Ureter (tissue), 1 donor: ENCODE measurements around the gene IFITM5. TPM values are rescaled to one million over a fixed set of nuclear protein-coding genes. Genes with fewer than 3 reads are reported as not detected.
"Not testable (repeated sequence)": the region's sequence is repeated elsewhere in the genome, so short reads cannot be mapped to it uniquely, and the experiment has no call there.

Source experiments
- DNase-seq: peaks from one replicate; pipeline ENCODE4 v3.0.0-alpha.2; 2020; ENCODE audit warnings: low spot score
- total RNA-seq: library from RNA; stranded (reverse); gene quantifications from one replicate; pipeline ENCODE4 v1.2.4, GENCODE V29; 2023
- donor health status: DM: yes; HTN: yes; CAD: no.

IFITM5 gene
- total RNA-seq, 1 donor from 2014 or later, result not detected

DNA sequence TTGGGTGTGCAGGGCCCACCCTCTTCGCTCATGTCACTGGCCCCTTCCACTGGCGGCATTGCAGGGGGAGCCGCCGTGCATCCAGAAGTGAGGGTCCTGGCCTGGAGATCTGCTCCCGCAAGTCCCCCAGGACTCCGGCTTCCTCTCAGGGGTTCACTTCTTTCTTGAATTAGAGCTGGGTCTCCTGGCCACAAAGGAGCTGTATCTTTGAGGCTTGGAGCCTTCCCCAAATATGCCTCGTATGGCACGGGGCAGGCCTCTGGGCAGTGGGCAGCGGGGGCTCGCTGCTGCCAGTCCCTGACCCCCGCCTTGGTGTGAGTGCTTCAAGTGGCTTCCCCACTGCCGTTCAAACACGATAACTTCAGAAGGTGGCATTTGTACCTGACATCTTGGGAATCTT is 28.7 kb upstream of the IFITM5 start:
- DNase-seq, result no peak

GRCh38 chr11:327581-327923 is 28.2 kb upstream of the IFITM5 start:
- no peak for DNase-seq

DNA sequence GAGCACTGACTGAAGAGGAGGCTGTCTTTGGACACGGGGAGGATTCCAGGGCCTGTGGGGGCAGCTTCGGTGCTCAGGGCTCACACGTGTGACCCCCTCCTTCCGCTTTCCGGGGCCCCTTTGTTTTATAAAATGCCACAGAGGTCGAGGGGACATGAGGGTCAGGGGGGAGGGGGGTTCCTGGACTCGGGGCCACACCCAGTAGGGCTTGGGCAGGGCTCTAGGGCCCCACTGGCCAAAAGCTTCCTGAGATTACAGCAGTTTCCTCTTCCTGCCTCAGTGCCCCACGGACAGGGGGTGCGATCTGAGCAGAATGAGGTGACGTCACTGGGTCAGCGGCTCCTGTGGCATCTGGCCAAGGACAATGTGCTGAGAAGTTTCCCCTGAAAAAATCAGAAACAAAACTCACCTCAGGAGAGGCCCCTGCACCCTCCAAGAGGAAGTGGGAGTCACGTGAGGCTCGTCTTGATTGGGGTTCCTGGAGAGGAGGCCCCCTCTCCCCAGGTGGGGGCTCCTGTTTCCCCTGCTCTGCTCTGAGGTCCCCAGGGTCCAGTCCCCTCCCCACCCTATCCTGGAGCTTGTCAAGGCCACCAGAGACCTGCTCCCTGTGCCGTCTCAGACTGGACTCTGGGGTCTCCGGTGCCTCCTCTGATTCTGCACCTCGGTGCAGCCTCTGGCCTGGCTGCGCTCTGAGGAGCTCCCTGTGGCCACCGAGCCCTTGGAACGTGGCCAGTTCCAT is 27.7 kb upstream of the IFITM5 start:
- DNase-seq, result peak; percentile 89

GRCh38 chr11:326592-326841 is 27.2 kb upstream of the IFITM5 start:
- no peak for DNase-seq

- no peak for DNase-seq
Observed at GRCh38 chr11:325796-326591, 26.7 kb upstream of the IFITM5 start.

GRCh38 chr11:324593-325517 is 25.5 kb upstream of the IFITM5 start:
- not testable (repeated sequence) for DNase-seq

DNA sequence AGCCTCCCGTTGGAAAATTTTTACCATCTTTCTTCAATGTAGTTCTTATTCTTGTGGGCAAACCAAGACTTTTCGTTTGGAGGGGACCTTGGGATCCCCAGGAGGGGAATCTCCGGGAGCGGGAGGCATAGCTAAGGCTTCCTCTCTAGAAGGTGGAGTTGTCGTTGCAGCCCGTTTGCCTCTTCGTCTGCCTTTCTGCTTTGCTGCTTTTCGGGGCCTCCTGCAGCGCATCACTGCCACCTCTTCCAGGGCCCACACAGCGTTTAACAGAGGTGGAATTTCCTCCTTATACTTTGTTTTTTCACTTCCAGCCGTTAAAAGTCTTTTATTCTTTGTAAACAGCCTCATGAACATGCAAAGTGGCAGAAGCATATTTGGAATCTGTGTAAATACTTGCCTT is 24.8 kb upstream of the IFITM5 start:
- no peak for DNase-seq

GRCh38 chr11:319888-320273 is 20.6 kb upstream of the IFITM5 start:
- not testable (repeated sequence) for DNase-seq

GRCh38 chr11:319121-319887 is 20.0 kb upstream of the IFITM5 start:
- not testable (repeated sequence) for DNase-seq

GRCh38 chr11:318405-319120 is 19.2 kb upstream of the IFITM5 start:
- not testable (repeated sequence) for DNase-seq

DNA sequence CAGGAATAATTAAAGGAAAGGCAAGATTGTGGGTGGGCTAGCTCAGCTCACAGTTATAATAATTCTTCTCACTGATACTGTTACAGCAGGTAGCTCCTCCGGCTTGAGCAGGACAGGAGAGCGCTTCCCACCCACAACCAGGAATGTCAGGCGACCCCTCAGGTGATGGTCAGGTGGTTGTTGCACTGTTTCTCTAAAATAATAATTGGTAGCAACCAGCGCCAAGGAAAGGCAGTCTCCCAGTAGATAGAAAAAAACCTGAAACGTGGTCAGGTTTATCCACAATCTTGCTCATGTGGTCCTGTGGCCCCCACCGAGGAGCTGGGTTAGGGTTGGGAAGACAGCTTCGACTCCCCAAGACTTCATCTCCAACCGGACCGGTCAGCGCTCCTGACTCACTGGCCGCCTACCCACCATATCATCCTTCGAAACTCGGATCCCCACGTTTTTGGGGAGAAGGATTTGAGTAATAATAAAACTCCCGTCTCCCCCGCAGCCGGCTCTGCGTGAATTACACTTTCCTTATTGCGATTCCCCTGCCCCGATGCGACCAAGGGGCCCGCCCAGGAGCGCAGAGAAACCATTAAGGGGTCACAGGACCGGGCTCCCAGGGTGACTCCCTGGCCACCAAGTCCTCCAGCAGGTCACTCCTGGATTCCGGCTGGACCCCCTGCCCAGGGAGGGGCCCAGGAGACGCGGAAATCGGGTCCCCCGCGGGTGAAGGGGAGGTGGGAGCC is 18.5 kb upstream of the IFITM5 start:
- not testable (repeated sequence) for DNase-seq

- DNase-seq, result no peak
Observed at GRCh38 chr11:316891-317301, 17.6 kb upstream of the IFITM5 start.

- no peak for DNase-seq
Observed at GRCh38 chr11:316031-316701, 16.8 kb upstream of the IFITM5 start.

- DNase-seq, result no peak
Observed at GRCh38 chr11:315516-315994, 16.2 kb upstream of the IFITM5 start.

DNA sequence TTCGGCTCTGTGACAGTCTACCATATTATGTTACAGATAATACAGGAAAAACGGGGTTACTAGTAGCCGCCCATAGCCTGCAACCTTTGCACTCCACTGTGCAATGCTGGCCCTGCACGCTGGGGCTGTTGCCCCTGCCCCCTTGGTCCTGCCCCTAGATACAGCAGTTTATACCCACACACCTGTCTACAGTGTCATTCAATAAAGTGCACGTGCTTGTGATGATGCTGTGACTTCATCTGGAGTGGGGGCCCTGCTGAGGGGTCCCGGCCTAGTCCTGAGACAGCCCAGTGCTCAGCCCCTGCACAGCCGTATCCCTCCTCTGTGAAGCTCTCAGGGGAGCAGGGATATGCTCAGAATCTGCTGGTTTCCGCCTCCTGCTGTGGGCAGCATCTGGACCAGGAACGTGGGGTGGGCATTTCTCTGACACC is 15.7 kb upstream of the IFITM5 start:
- DNase-seq, result no peak

DNA sequence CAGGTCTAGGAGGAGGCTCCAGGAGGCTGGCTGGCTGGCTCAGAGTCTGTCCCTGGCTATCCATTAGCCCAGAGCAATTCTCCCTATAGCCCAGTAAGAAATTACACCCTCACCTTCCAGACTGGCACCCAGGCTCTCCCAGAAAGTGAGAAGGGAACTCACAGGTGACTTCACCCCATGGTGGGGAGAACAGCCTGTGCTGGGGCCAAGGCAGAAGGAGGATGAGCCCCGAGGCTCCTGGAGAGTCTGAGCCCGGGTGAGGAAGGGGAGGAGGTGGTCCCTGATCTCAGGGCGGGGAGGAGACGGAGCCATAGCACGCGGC is 15.2 kb upstream of the IFITM5 start:
- not testable (repeated sequence) for DNase-seq

GRCh38 chr11:313787-314553 is 14.6 kb upstream of the IFITM5 start, which contains the start of gene IFITM1:
Gene IFITM1, plus strand, starts transcription at chr11:314040. Its CDS starts 131 bp downstream, at chr11:314171.
- DNase-seq, result no peak

DNA sequence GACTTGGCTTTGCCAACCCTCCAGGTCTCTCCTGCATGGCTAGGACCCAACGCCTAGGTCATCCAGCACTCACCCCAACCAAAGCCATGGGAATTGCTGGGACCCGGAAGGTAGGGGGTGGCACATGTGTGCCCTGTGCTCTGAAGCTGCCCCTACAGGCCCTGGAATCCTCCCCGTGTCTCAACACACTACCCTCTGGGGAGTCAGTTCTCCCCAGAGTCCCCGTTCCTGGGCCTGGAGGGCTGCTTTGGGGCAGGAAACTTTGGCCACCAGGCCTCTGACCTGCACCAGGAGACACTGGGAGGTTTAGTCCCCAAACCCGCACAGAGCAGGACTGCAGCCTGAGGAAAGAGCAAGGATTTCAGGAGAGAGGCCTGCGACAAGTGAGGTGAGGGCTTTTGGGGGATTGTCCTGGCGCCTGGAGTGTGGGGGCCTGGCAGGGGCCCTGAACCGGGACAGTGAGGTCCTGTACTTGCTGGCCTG is 14.0 kb upstream of the IFITM5 start:
- DNase-seq, result no peak
